Caki2 (cell line): ENCODE data around the gene CENPK. TPM values are rescaled to one million over a fixed set of nuclear protein-coding genes. Genes with fewer than 3 reads are reported as not detected.

ENCODE experiments used
- DNase-seq: peaks from one replicate; pipeline ENCODE4 v3.0.0-alpha.2; 2015; ENCODE audit warnings: low read depth
- in situ Hi-C: cut with HindIII; loops from 2 replicates; pipeline ENCODE4 v1.10.0; 2016; ENCODE audit warnings: low sequenced_read_pairs, low pct_unique_long_range_greater_than_20kb, mixed read lengths
- total RNA-seq: library from RNA; depleted of rRNA; stranded (reverse); fragments of >200 nt; shearing (Covaris generic); gene quantifications from 2 replicates; pipeline ENCODE4 v1.2.3, GENCODE V29; 2014; ENCODE audit warnings: low replicate concordance; rRNA removed

The CENPK gene
- total RNA-seq, 1 experiment from 2014 or later, result 34.5 TPM

DNA sequence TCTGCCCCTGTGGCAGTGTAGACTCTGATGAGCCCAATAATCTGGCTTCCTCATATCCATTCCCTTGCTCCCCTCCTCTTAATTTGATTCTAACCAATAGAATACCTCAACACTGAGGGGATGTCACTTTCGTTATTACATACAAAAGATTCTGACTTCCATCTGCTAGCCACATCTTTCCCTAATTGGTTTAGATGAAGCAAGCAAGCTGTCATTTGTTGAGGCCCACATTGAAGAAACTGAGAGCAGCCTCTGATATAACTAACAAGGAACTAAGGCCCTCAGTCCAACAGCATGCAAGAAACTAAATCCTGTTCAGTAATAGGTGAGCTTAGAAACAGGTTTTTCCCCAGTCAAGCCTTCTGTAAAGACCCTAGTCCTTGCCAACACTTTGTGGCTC lies 87.1 kb downstream of the CENPK start:
- DNase-seq, result no peak
- in situ Hi-C loops, result no loop called here

DNA sequence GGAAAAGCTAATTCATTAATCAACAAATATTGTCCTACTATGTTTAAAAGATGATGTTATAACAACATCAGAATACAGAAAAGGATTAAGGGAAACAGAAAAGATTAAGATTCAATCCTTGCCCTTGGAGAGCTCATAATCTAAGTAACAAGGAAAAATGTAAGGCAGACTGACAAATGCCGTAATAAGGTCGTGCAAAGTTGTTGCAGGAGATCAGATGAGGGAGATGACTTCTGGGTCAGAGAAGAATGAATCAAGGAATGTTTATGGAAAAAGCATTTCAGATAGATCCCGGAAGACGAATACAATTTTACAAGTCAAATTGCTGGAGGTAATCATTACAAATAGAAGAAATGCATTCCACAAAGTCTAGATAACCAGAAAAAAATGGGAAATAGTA lies 87.6 kb downstream of the CENPK start:
- in situ Hi-C loops, result no loop called here
- DNase-seq, result no peak

- in situ Hi-C loops, result no loop called here
- no peak for DNase-seq
These were observed 88.7 kb downstream of the CENPK start for GRCh38 chr5:65474130-65474711.

- in situ Hi-C loops, result no loop called here
- no peak for DNase-seq
These were observed 94.3 kb downstream of the CENPK start for GRCh38 chr5:65468633-65469032.

Other genes starting within 250 kb of the CENPK start
- gene ADAMTS6, start 81.2 kb downstream of the CENPK start, total RNA-seq, result not detected in 2 replicates
- 9.3 and 16.5 TPM in 2 replicates for gene PPWD1, start 128 bp upstream of the CENPK start, total RNA-seq
- gene TRIM23, start 61.2 kb upstream of the CENPK start, total RNA-seq, result 3.9 and 9.7 TPM in 2 replicates
- gene SHLD3, start 61.9 kb upstream of the CENPK start, total RNA-seq, result 0.51 and 0.52 TPM in 2 replicates
- 22.2 and 32.8 TPM in 2 replicates for gene TRAPPC13, start 61.9 kb upstream of the CENPK start, total RNA-seq
- 5.3 and 9.8 TPM in 2 replicates for gene SGTB, start 158.9 kb upstream of the CENPK start, total RNA-seq
- gene NLN, start 159.0 kb upstream of the CENPK start, total RNA-seq, result 51.3 and 61.0 TPM in 2 replicates